ENCODE measurements around the gene GNRH2.

The GNRH2 gene

GRCh38 chr20:3027987-3028386, 15.4 kb upstream of the GNRH2 start:
- Mint-ChIP-seq H3K36me3 (ENCODE audit: low read depth) (peaks cover 70% of the 10 kb centered on the region), H3K9me3 (no peaks in the 10 kb centered on the region), H3K27ac (no peak overlapping the region), H3K4me1 (ENCODE audit: low read depth) (no peaks in the 10 kb centered on the region), H3K27me3 (no peaks in the 10 kb centered on the region), H3K4me3 (no peak overlapping the region)
- no peak for DNase-seq

- no peak overlapping the region for H3K27ac Mint-ChIP-seq
- DNase-seq: no peak
- peaks cover 65% of the 10 kb centered on the region for H3K36me3 Mint-ChIP-seq (ENCODE audit: low read depth)
- no peak overlapping the region for H3K4me3 Mint-ChIP-seq
- H3K27me3 Mint-ChIP-seq: no peaks in the 10 kb centered on the region
- H3K9me3 Mint-ChIP-seq: no peaks in the 10 kb centered on the region
- no peaks in the 10 kb centered on the region for H3K4me1 Mint-ChIP-seq (ENCODE audit: low read depth)
Measured at GRCh38 chr20:3031524-3032147, 11.8 kb upstream of the GNRH2 start.

- no peak for DNase-seq
- H3K4me3 Mint-ChIP-seq: no peak overlapping the region
- H3K27me3 Mint-ChIP-seq: no peaks in the 10 kb centered on the region
- H3K27ac Mint-ChIP-seq: no peak overlapping the region
- no peaks in the 10 kb centered on the region for H3K4me1 Mint-ChIP-seq (ENCODE audit: low read depth)
- peaks cover 65% of the 10 kb centered on the region for H3K36me3 Mint-ChIP-seq (ENCODE audit: low read depth)
- H3K9me3 Mint-ChIP-seq: no peaks in the 10 kb centered on the region
Measured at GRCh38 chr20:3032624-3033023, 10.8 kb upstream of the GNRH2 start.

GRCh38 chr20:3037654-3038053, 5.8 kb upstream of the GNRH2 start:
- H3K4me1 Mint-ChIP-seq (ENCODE audit: low read depth): no peaks in the 10 kb centered on the region
- peak overlapping the region; percentile 55 for H3K27ac Mint-ChIP-seq
- peaks cover 80% of the 10 kb centered on the region for H3K36me3 Mint-ChIP-seq (ENCODE audit: low read depth)
- no peaks in the 10 kb centered on the region for H3K9me3 Mint-ChIP-seq
- no peak for DNase-seq
- H3K4me3 Mint-ChIP-seq: no peak overlapping the region
- no peaks in the 10 kb centered on the region for H3K27me3 Mint-ChIP-seq

- no peaks in the 10 kb centered on the region for H3K9me3 Mint-ChIP-seq
- no peaks in the 10 kb centered on the region for H3K4me1 Mint-ChIP-seq (ENCODE audit: low read depth)
- H3K27ac Mint-ChIP-seq: peak overlapping the region; percentile 80
- no peak for DNase-seq
- H3K27me3 Mint-ChIP-seq: no peaks in the 10 kb centered on the region
- H3K4me3 Mint-ChIP-seq: no peak overlapping the region
- H3K36me3 Mint-ChIP-seq (ENCODE audit: low read depth): peaks cover 80% of the 10 kb centered on the region
Measured at GRCh38 chr20:3038454-3038853, 5.0 kb upstream of the GNRH2 start.

GRCh38 chr20:3039426-3039825, 4.0 kb upstream of the GNRH2 start:
- H3K9me3 Mint-ChIP-seq: no peaks in the 10 kb centered on the region
- H3K4me1 Mint-ChIP-seq (ENCODE audit: low read depth): no peaks in the 10 kb centered on the region
- H3K27me3 Mint-ChIP-seq: no peaks in the 10 kb centered on the region
- peaks cover 73% of the 10 kb centered on the region for H3K36me3 Mint-ChIP-seq (ENCODE audit: low read depth)
- H3K27ac Mint-ChIP-seq: peak overlapping the region; percentile 80
- no peak for DNase-seq
- no peak overlapping the region for H3K4me3 Mint-ChIP-seq

GRCh38 chr20:3040086-3040485, 3.3 kb upstream of the GNRH2 start:
- DNase-seq: no peak
- Mint-ChIP-seq H3K27ac (peak overlapping the region; percentile 80), H3K36me3 (ENCODE audit: low read depth) (peaks cover 67% of the 10 kb centered on the region), H3K4me1 (ENCODE audit: low read depth) (peaks cover 3% of the 10 kb centered on the region), H3K4me3 (no peak overlapping the region), H3K9me3 (no peaks in the 10 kb centered on the region), H3K27me3 (no peaks in the 10 kb centered on the region)

- Mint-ChIP-seq H3K36me3 (ENCODE audit: low read depth) (peaks cover 57% of the 10 kb centered on the region), H3K4me3 (no peak overlapping the region), H3K27me3 (no peaks in the 10 kb centered on the region), H3K4me1 (ENCODE audit: low read depth) (peaks cover 11% of the 10 kb centered on the region), H3K9me3 (no peaks in the 10 kb centered on the region), H3K27ac (peak overlapping the region; percentile 66)
- DNase-seq: no peak
Measured at GRCh38 chr20:3041854-3042409, 1.5 kb upstream of the GNRH2 start.

- DNase-seq: no peak
- peaks cover 17% of the 10 kb centered on the region for H3K4me1 Mint-ChIP-seq (ENCODE audit: low read depth)
- no peaks in the 10 kb centered on the region for H3K27me3 Mint-ChIP-seq
- peaks cover 56% of the 10 kb centered on the region for H3K36me3 Mint-ChIP-seq (ENCODE audit: low read depth)
- no peak overlapping the region for H3K27ac Mint-ChIP-seq
- H3K4me3 Mint-ChIP-seq: no peak overlapping the region
- no peaks in the 10 kb centered on the region for H3K9me3 Mint-ChIP-seq
Measured at GRCh38 chr20:3042625-3043024, 797 bp upstream of the GNRH2 start.

- Mint-ChIP-seq H3K4me3 (peak overlapping the region; percentile 89), H3K4me1 (ENCODE audit: low read depth) (peaks cover 26% of the 10 kb centered on the region)
- DNase-seq: no peak
Measured at GRCh38 chr20:3044336-3044965, 1.0 kb downstream of the GNRH2 start.

GRCh38 chr20:3045042-3045815, 1.8 kb downstream of the GNRH2 start:
- no peaks in the 10 kb centered on the region for H3K27me3 Mint-ChIP-seq
- no peak for DNase-seq
- no peaks in the 10 kb centered on the region for H3K9me3 Mint-ChIP-seq
- peak overlapping the region; percentile 89 for H3K4me3 Mint-ChIP-seq
- H3K36me3 Mint-ChIP-seq (ENCODE audit: low read depth): peaks cover 58% of the 10 kb centered on the region
- H3K4me1 Mint-ChIP-seq (ENCODE audit: low read depth): peaks cover 31% of the 10 kb centered on the region
- peak overlapping the region; percentile 18 for H3K27ac Mint-ChIP-seq

More at GRCh38 chr20:3044336-3044965, 1.0 kb downstream of the GNRH2 start:
- H3K27ac Mint-ChIP-seq: no peak overlapping the region
- H3K27me3 Mint-ChIP-seq: no peaks in the 10 kb centered on the region
- no peaks in the 10 kb centered on the region for H3K9me3 Mint-ChIP-seq
- H3K36me3 Mint-ChIP-seq (ENCODE audit: low read depth): peaks cover 57% of the 10 kb centered on the region

GRCh38 chr20:3045816-3046676, 2.6 kb downstream of the GNRH2 start, which contains the start of gene MRPS26:
Gene MRPS26 (plus strand): TSS chr20:3046052. CDS start chr20:3046069, 17 bp downstream.
- peak within 1 kb of the TSS; percentile 89 for H3K4me3 Mint-ChIP-seq
- H3K27me3 Mint-ChIP-seq: no peaks in the 10 kb centered on the region
- H3K36me3 Mint-ChIP-seq (ENCODE audit: low read depth): peaks cover 58% of the 10 kb centered on the region
- peaks cover 38% of the 10 kb centered on the region for H3K4me1 Mint-ChIP-seq (ENCODE audit: low read depth)
- H3K27ac Mint-ChIP-seq: peak within 1 kb of the TSS; percentile 89
- peak; percentile 91 for DNase-seq
- H3K9me3 Mint-ChIP-seq: no peaks in the 10 kb centered on the region

GRCh38 chr20:3046677-3047462, 3.4 kb downstream of the GNRH2 start:
- H3K27ac Mint-ChIP-seq: peak overlapping the region; percentile 89
- peak overlapping the region; percentile 89 for H3K4me3 Mint-ChIP-seq
- peaks cover 41% of the 10 kb centered on the region for H3K4me1 Mint-ChIP-seq (ENCODE audit: low read depth)
- no peaks in the 10 kb centered on the region for H3K9me3 Mint-ChIP-seq
- peaks cover 53% of the 10 kb centered on the region for H3K36me3 Mint-ChIP-seq (ENCODE audit: low read depth)
- no peak for DNase-seq
- H3K27me3 Mint-ChIP-seq: no peaks in the 10 kb centered on the region

Data from activated T-cell treated with anti-CD3 and anti-CD28 coated beads, Interleukin-2, amount 50 U/mL, for 24 hours (primary cell).